ENCODE data around the gene CHMP2A.

- TF ChIP-seq CTCF (IDR thresholded peaks at IDR 0.05) (no peak), POLR2A (IDR thresholded peaks at IDR 0.05) (no peak), POLR2AphosphoS5 (IDR thresholded peaks at IDR 0.05) (no peak)
These were observed 7.3 kb downstream of the CHMP2A start for GRCh38 chr19:58547323-58548312.

Data from prostate gland (tissue), 2 donors.